Osteocyte (in vitro differentiated cells): Measurements from ENCODE around the gene SLC17A9. TPM values are rescaled to one million over a fixed set of nuclear protein-coding genes. Genes with fewer than 3 reads are reported as not detected.
"Not testable (repeated sequence)": the region's sequence is repeated elsewhere in the genome, so short reads cannot be mapped to it uniquely, and the experiment has no call there.

Experiments used
- DNase-seq: peaks from one replicate; pipeline ENCODE4 v3.0.0; 2021; ENCODE audit warnings: mixed read lengths; ENCODE audit not compliant: unreplicated experiment; ENCODE audit errors: extremely low spot score
- H3K27ac Mint-ChIP-seq: one replicate; pipeline ENCODE4 v1.8.0; 2021; ENCODE audit warnings: mild to moderate bottlenecking, mixed read lengths; ENCODE audit not compliant: unreplicated experiment
- H3K27me3 Mint-ChIP-seq: one replicate; pipeline ENCODE4 v1.8.0; 2021; ENCODE audit warnings: mixed read lengths; ENCODE audit not compliant: unreplicated experiment
- H3K36me3 Mint-ChIP-seq: one replicate; pipeline ENCODE4 v1.8.0; 2021; ENCODE audit warnings: mixed read lengths; ENCODE audit not compliant: unreplicated experiment
- H3K4me1 Mint-ChIP-seq: one replicate; pipeline ENCODE4 v1.8.0; 2021; ENCODE audit warnings: mixed read lengths; ENCODE audit not compliant: unreplicated experiment
- H3K4me3 Mint-ChIP-seq: one replicate; pipeline ENCODE4 v1.8.0; 2021; ENCODE audit warnings: mild to moderate bottlenecking, moderate library complexity, mixed read lengths; ENCODE audit not compliant: unreplicated experiment
- H3K9me3 Mint-ChIP-seq: one replicate; pipeline ENCODE4 v1.8.0; 2021; ENCODE audit warnings: mixed read lengths; ENCODE audit not compliant: unreplicated experiment
- CTCF ChIP-seq: fragments of 200-600 bp; sonication (generic); IDR thresholded peaks from 2 replicates; pipeline ENCODE4 v1.5.0; 2021; ENCODE audit warnings: antibody characterized with exemption, mild to moderate bottlenecking, moderate library complexity
- total RNA-seq: library from RNA; stranded (reverse); gene quantifications from 2 replicates; pipeline ENCODE4 v1.2.1, GENCODE V29; 2021

Gene SLC17A9
- total RNA-seq, 1 donor from 2014 or later = not detected

GRCh38 chr20:62921119-62921687, 31.3 kb upstream of the SLC17A9 start:
- H3K9me3 Mint-ChIP-seq = no peaks in the 10 kb centered on the region
- TF ChIP-seq CTCF = peak; percentile 58
- no peaks in the 10 kb centered on the region for H3K36me3 Mint-ChIP-seq
- H3K4me1 Mint-ChIP-seq = peaks cover 71% of the 10 kb centered on the region
- H3K27me3 Mint-ChIP-seq = no peaks in the 10 kb centered on the region
- no peak overlapping the region for H3K4me3 Mint-ChIP-seq
- peak overlapping the region; percentile 83 for H3K27ac Mint-ChIP-seq
- DNase-seq = no peak

- no peaks in the 10 kb centered on the region for H3K9me3 Mint-ChIP-seq
- H3K4me1 Mint-ChIP-seq = peaks cover 70% of the 10 kb centered on the region
- H3K36me3 Mint-ChIP-seq = no peaks in the 10 kb centered on the region
- DNase-seq = no peak
- no peak for TF ChIP-seq CTCF
- no peaks in the 10 kb centered on the region for H3K27me3 Mint-ChIP-seq
- H3K27ac Mint-ChIP-seq = peak overlapping the region; percentile 64
- no peak overlapping the region for H3K4me3 Mint-ChIP-seq
Observed at GRCh38 chr20:62922451-62922921, 30.0 kb upstream of the SLC17A9 start.

GRCh38 chr20:62923059-62923668, 29.3 kb upstream of the SLC17A9 start:
- not testable (repeated sequence) for DNase-seq
- H3K4me3 Mint-ChIP-seq = peak overlapping the region; percentile 22

GRCh38 chr20:62923669-62924441, 28.7 kb upstream of the SLC17A9 start:
- peak overlapping the region; percentile 93 for H3K4me3 Mint-ChIP-seq
- H3K9me3 Mint-ChIP-seq = no peaks in the 10 kb centered on the region
- H3K36me3 Mint-ChIP-seq = no peaks in the 10 kb centered on the region
- no peak for TF ChIP-seq CTCF
- no peaks in the 10 kb centered on the region for H3K27me3 Mint-ChIP-seq
- DNase-seq = no peak
- H3K4me1 Mint-ChIP-seq = peaks cover 68% of the 10 kb centered on the region
- H3K27ac Mint-ChIP-seq = peak overlapping the region; percentile 94

More at GRCh38 chr20:62923059-62923668, 29.3 kb upstream of the SLC17A9 start:
- H3K9me3 Mint-ChIP-seq, H3K36me3 Mint-ChIP-seq, H3K27me3 Mint-ChIP-seq: not testable (repeated sequence)
- Mint-ChIP-seq H3K4me1 (peaks cover 68% of the 10 kb centered on the region), H3K27ac (peak overlapping the region; percentile 64)

- DNase-seq = no peak
- Mint-ChIP-seq H3K4me1 (peaks cover 68% of the 10 kb centered on the region), H3K27ac (peak overlapping the region; percentile 94), H3K4me3 (peak overlapping the region; percentile 93), H3K9me3 (no peaks in the 10 kb centered on the region), H3K27me3 (no peaks in the 10 kb centered on the region), H3K36me3 (no peaks in the 10 kb centered on the region)
- no peak for TF ChIP-seq CTCF
Observed at GRCh38 chr20:62924442-62925075, 27.9 kb upstream of the SLC17A9 start.
